ENCODE data around the gene S1PR1.

Gene S1PR1

DNA sequence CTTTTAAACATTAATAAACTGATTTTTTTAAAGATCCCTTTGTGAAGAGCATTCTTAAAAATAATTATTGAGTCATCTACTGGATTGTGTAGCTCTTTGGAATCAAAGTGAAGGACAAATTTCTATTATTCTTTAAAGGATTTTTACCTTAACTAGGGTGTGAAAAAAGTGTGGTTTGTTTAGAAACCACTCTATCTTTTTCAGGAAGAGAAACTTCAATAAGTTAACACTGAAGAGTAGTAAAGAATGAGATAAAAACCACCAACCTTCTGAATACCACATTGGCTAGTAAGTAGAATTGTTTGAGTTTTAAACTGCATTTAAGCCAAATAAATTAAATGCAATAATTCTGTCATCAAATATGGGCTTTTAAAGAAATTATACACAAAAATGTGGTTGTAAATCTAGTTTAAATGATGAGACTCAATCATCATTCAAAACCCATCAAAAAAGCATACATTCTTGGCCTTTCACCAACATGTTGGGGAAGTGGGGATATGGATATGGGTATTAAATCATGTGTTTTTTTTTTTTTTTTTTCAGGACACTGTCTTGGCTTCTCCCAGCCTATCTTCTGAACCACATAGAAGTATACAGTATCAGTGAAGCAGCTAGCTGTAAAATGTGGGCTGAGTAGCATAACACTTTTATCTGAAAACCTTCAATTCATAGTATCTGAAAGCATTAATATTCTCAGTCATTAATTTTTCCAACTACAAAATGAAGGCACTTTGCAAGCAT, 4.8 kb downstream of the S1PR1 start:
- Histone ChIP-seq H2AK5ac (ENCODE audit: low read length, severe bottlenecking) (no peak overlapping the region), H3K79me1 (replicated peaks; ENCODE audit: low read length, poor library complexity, severe bottlenecking) (no peaks in the 10 kb centered on the region), H3K27me3 (ENCODE audit: control insufficient read depth in 1 of 2, insufficient read depth in 1 of 2, low read length in 2 of 2) (peaks cover 4% of the 10 kb centered on the region in 2 experiments), H2BK15ac (ENCODE audit: low read depth, poor library complexity, severe bottlenecking) (no peak overlapping the region), H3K4ac (ENCODE audit: low read depth in 1 of 2, low read length in 2 of 2) (no peak overlapping the region), H3K4me2 (ENCODE audit: low read length, poor library complexity, severe bottlenecking) (no peak overlapping the region), H3K9ac (ENCODE audit: low read length) (no peak overlapping the region), H2AFZ (ENCODE audit: low read depth, low read length) (no peak overlapping the region), H3K14ac (ENCODE audit: low read length in 2 of 2) (no peak overlapping the region), H4K91ac (ENCODE audit: low read length) (no peak overlapping the region), H2BK5ac (ENCODE audit: low read depth, low read length, poor library complexity, severe bottlenecking) (no peak overlapping the region), H4K8ac (ENCODE audit: low read length) (no peak overlapping the region), H3K9me3 (ENCODE audit: control insufficient read depth, low read length) (no peaks in the 10 kb centered on the region), H2BK120ac (ENCODE audit: low read depth, low read length) (no peak overlapping the region), H3K23ac (ENCODE audit: low read length in 2 of 2) (no peak overlapping the region), H3K27ac (ENCODE audit: low read length, poor library complexity, severe bottlenecking) (no peak overlapping the region), H3K4me3 (ENCODE audit: insufficient read depth in 1 of 2, low read depth in 1 of 2, low read length in 2 of 2) (no peak overlapping the region), H3K18ac (ENCODE audit: low read depth in 1 of 2, low read length in 2 of 2) (no peak overlapping the region), H3K4me1 (ENCODE audit: control insufficient read depth, insufficient read depth, low read depth, low read length) (peaks cover 7% of the 10 kb centered on the region), H3K36me3 (ENCODE audit: control insufficient read depth in 1 of 2, insufficient read depth in 2 of 2, low read depth in 1 of 2, low read length in 2 of 2) (peaks cover 4 to 10% of the 10 kb centered on the region in 2 experiments), H2BK12ac (ENCODE audit: low read length in 2 of 2) (no peak overlapping the region)
- DNase-seq: no peak

DNA sequence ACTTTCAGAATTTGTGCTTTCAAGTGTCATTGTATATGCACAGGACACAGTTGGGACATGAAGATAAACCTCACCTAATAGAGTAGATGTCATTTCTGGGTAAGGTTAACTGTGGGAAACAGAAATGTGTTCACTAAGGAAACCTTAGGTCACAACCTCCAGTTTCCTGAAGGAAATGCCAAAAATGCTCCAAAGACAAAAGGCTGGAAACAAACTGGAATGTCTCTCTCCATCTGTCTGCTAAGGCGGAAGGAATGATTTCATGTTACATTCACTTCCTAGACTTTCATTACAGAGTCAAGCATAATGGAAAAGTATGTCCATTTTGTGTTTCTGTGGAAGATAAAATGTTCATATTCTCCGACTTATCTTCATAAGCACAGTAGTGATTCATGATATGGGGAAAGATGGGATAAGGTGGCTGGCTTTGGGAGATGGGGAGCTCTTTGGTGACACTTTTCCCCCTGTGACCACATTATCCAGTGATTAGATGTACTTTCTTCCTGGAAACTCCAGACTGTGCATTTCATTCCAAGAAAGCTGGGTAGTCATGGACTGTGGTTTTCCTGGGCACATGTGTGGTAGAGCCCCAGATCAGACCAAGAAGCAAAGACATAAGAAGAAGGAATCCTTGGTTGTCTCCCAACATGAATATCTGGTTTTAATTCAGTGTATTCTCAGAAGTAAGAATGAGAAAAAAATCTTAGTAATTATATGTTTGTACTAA, 5.7 kb downstream of the S1PR1 start:
- Histone ChIP-seq H3K9me3 (ENCODE audit: control insufficient read depth, low read length) (no peaks in the 10 kb centered on the region), H4K91ac (ENCODE audit: low read length) (no peak overlapping the region), H3K4me2 (ENCODE audit: low read length, poor library complexity, severe bottlenecking) (no peak overlapping the region), H3K27ac (ENCODE audit: low read length, poor library complexity, severe bottlenecking) (no peak overlapping the region), H3K27me3 (ENCODE audit: control insufficient read depth in 1 of 2, insufficient read depth in 1 of 2, low read length in 2 of 2) (peaks cover 4% of the 10 kb centered on the region in 2 experiments), H3K14ac (ENCODE audit: low read length in 2 of 2) (no peak overlapping the region), H2BK120ac (ENCODE audit: low read depth, low read length) (no peak overlapping the region), H3K36me3 (ENCODE audit: control insufficient read depth in 1 of 2, insufficient read depth in 2 of 2, low read depth in 1 of 2, low read length in 2 of 2) (peaks cover 4 to 10% of the 10 kb centered on the region in 2 experiments), H3K79me1 (replicated peaks; ENCODE audit: low read length, poor library complexity, severe bottlenecking) (no peaks in the 10 kb centered on the region), H3K18ac (ENCODE audit: low read depth in 1 of 2, low read length in 2 of 2) (no peak overlapping the region), H3K4ac (ENCODE audit: low read depth in 1 of 2, low read length in 2 of 2) (no peak overlapping the region), H2BK15ac (ENCODE audit: low read depth, poor library complexity, severe bottlenecking) (no peak overlapping the region), H2BK12ac (ENCODE audit: low read length in 2 of 2) (no peak overlapping the region), H3K23ac (ENCODE audit: low read length in 2 of 2) (no peak overlapping the region), H3K9ac (ENCODE audit: low read length) (no peak overlapping the region), H3K4me1 (ENCODE audit: control insufficient read depth, insufficient read depth, low read depth, low read length) (peaks cover 7% of the 10 kb centered on the region), H2AK5ac (ENCODE audit: low read length, severe bottlenecking) (no peak overlapping the region), H2BK5ac (ENCODE audit: low read depth, low read length, poor library complexity, severe bottlenecking) (no peak overlapping the region), H3K4me3 (ENCODE audit: insufficient read depth in 1 of 2, low read depth in 1 of 2, low read length in 2 of 2) (no peak overlapping the region), H2AFZ (ENCODE audit: low read depth, low read length) (no peak overlapping the region), H4K8ac (ENCODE audit: low read length) (no peak overlapping the region)
- no CpG with 5 or more reads among the region's 2 CpGs for WGBS
- DNase-seq: no peak

DNA sequence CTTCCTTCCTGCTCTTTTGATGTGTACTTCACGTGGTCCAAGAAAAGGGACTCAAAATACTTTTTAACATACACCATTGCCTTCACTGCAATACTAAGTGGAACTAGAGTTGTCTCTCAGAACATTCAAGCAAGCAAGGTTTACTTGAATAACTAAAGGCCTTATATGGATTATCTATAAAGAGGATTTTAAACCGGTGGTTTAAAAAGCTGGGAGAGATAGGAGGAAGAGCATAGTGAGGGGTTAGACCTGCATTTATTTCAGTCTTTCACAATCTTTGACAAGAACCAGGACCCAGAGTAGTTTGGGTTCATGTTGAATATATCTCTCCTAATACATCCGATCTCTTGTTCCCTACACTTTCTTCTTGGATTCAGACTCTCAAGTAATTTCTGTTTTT, 6.9 kb downstream of the S1PR1 start:
- H3K4me3 ChIP-seq (ENCODE audit: insufficient read depth in 1 of 2, low read depth in 1 of 2, low read length in 2 of 2): no peak overlapping the region
- WGBS: 0% methylated on average over 1 of the region's 3 CpGs
- no peak overlapping the region for H3K14ac ChIP-seq (ENCODE audit: low read length in 2 of 2)
- no peak overlapping the region for H3K9ac ChIP-seq (ENCODE audit: low read length)
- peaks cover 4 to 10% of the 10 kb centered on the region in 2 experiments for H3K36me3 ChIP-seq (ENCODE audit: control insufficient read depth in 1 of 2, insufficient read depth in 2 of 2, low read depth in 1 of 2, low read length in 2 of 2)
- H2AK5ac ChIP-seq (ENCODE audit: low read length, severe bottlenecking): no peak overlapping the region
- H3K9me3 ChIP-seq (ENCODE audit: control insufficient read depth, low read length): no peaks in the 10 kb centered on the region
- H2BK15ac ChIP-seq (ENCODE audit: low read depth, poor library complexity, severe bottlenecking): no peak overlapping the region
- H3K27me3 ChIP-seq (ENCODE audit: control insufficient read depth in 1 of 2, insufficient read depth in 1 of 2, low read length in 2 of 2): peaks cover 4% of the 10 kb centered on the region in 2 experiments
- DNase-seq: no peak
- H3K18ac ChIP-seq (ENCODE audit: low read depth in 1 of 2, low read length in 2 of 2): no peak overlapping the region
- no peak overlapping the region for H3K27ac ChIP-seq (ENCODE audit: low read length, poor library complexity, severe bottlenecking)
- no peaks in the 10 kb centered on the region for H3K79me1 ChIP-seq (replicated peaks; ENCODE audit: low read length, poor library complexity, severe bottlenecking)
- H3K23ac ChIP-seq (ENCODE audit: low read length in 2 of 2): no peak overlapping the region
- no peak overlapping the region for H2BK5ac ChIP-seq (ENCODE audit: low read depth, low read length, poor library complexity, severe bottlenecking)
- H3K4me1 ChIP-seq (ENCODE audit: control insufficient read depth, insufficient read depth, low read depth, low read length): peaks cover 2% of the 10 kb centered on the region
- no peak overlapping the region for H2AFZ ChIP-seq (ENCODE audit: low read depth, low read length)
- no peak overlapping the region for H4K8ac ChIP-seq (ENCODE audit: low read length)
- H3K4me2 ChIP-seq (ENCODE audit: low read length, poor library complexity, severe bottlenecking): no peak overlapping the region
- no peak overlapping the region for H2BK12ac ChIP-seq (ENCODE audit: low read length in 2 of 2)
- no peak overlapping the region for H2BK120ac ChIP-seq (ENCODE audit: low read depth, low read length)
- H4K91ac ChIP-seq (ENCODE audit: low read length): no peak overlapping the region
- no peak overlapping the region for H3K4ac ChIP-seq (ENCODE audit: low read depth in 1 of 2, low read length in 2 of 2)

DNA sequence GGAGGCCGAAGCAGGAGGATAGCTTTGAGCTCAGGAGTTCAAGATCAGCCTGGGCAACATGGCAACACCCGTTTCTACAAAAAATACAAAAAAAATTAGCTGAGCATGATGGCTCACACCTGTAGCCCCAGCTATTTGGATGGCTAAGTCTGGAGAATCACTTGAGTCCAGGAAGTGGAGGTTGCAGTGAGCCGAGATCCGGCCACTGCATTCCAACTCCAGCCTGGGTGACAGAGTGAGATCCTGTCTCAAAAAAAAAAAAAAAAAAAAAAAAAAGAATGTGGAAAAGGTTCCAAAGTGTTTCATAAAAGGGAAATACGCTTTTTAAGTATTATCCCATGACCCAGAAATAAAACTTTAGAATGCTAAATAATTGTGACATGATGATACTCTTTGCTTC, 8.0 kb downstream of the S1PR1 start:
- H2AFZ ChIP-seq (ENCODE audit: low read depth, low read length): no peak overlapping the region
- 76% methylated on average over 2 of the region's 5 CpGs for WGBS

More for the DNA sequence above, 8.0 kb downstream of the S1PR1 start:
- Histone ChIP-seq H4K8ac (ENCODE audit: low read length) (no peak overlapping the region), H3K23ac (ENCODE audit: low read length in 2 of 2) (no peak overlapping the region), H3K14ac (ENCODE audit: low read length in 2 of 2) (no peak overlapping the region), H3K9ac (ENCODE audit: low read length) (no peak overlapping the region), H2AK5ac (ENCODE audit: low read length, severe bottlenecking) (no peak overlapping the region), H3K4me1 (ENCODE audit: control insufficient read depth, insufficient read depth, low read depth, low read length) (no peaks in the 10 kb centered on the region), H3K4ac (ENCODE audit: low read depth in 1 of 2, low read length in 2 of 2) (no peak overlapping the region), H4K91ac (ENCODE audit: low read length) (no peak overlapping the region), H3K79me1 (replicated peaks; ENCODE audit: low read length, poor library complexity, severe bottlenecking) (no peaks in the 10 kb centered on the region), H3K9me3 (ENCODE audit: control insufficient read depth, low read length) (no peaks in the 10 kb centered on the region), H3K18ac (ENCODE audit: low read depth in 1 of 2, low read length in 2 of 2) (peak overlapping the region in 1 of 2 experiments; percentile 24), H2BK5ac (ENCODE audit: low read depth, low read length, poor library complexity, severe bottlenecking) (no peak overlapping the region), H3K4me2 (ENCODE audit: low read length, poor library complexity, severe bottlenecking) (no peak overlapping the region), H3K36me3 (ENCODE audit: control insufficient read depth in 1 of 2, insufficient read depth in 2 of 2, low read depth in 1 of 2, low read length in 2 of 2) (peaks cover 0 to 2% of the 10 kb centered on the region in 2 experiments), H2BK15ac (ENCODE audit: low read depth, poor library complexity, severe bottlenecking) (no peak overlapping the region), H2BK12ac (ENCODE audit: low read length in 2 of 2) (no peak overlapping the region), H2BK120ac (ENCODE audit: low read depth, low read length) (no peak overlapping the region), H3K27me3 (ENCODE audit: control insufficient read depth in 1 of 2, insufficient read depth in 1 of 2, low read length in 2 of 2) (peaks cover 0 to 4% of the 10 kb centered on the region in 2 experiments), H3K4me3 (ENCODE audit: insufficient read depth in 1 of 2, low read depth in 1 of 2, low read length in 2 of 2) (no peak overlapping the region), H3K27ac (ENCODE audit: low read length, poor library complexity, severe bottlenecking) (no peak overlapping the region)
- no peak for DNase-seq
